Measurements from ENCODE around the gene NRGN.
A peak's percentile ranks its signal among the peaks of the same experiment; 100 is the strongest.
"Not testable (repeated sequence)": the region's sequence is repeated elsewhere in the genome, so short reads cannot be mapped to it uniquely, and the experiment has no call there.

Gene NRGN

GRCh38 chr11:124759266-124760204 is 19.8 kb downstream of the NRGN start:
- DNase-seq = peak; percentile 68

- peak; percentile 53 for DNase-seq
Observed at GRCh38 chr11:124760205-124760652, 20.5 kb downstream of the NRGN start.

GRCh38 chr11:124760806-124761205 is 21.1 kb downstream of the NRGN start:
- DNase-seq = no peak

GRCh38 chr11:124761301-124762104 is 21.8 kb downstream of the NRGN start:
- peak; percentile 29 for DNase-seq

GRCh38 chr11:124762105-124762623 is 22.4 kb downstream of the NRGN start, which contains the start of gene ESAM:
ESAM (minus strand) TSS chr11:124762290; CDS start chr11:124762154, 136 bp downstream.
- peak; percentile 82 for DNase-seq

GRCh38 chr11:124762624-124763155 is 22.9 kb downstream of the NRGN start:
- no peak for DNase-seq

GRCh38 chr11:124763156-124763947 is 23.6 kb downstream of the NRGN start:
- DNase-seq = peak; percentile 86

- no peak for DNase-seq
Observed at GRCh38 chr11:124766156-124766555, 26.4 kb downstream of the NRGN start.

- DNase-seq = no peak
Observed at GRCh38 chr11:124768914-124769313, 29.2 kb downstream of the NRGN start.

- no peak for DNase-seq
Observed at GRCh38 chr11:124769806-124770774, 30.3 kb downstream of the NRGN start.

GRCh38 chr11:124770959-124771358 is 31.2 kb downstream of the NRGN start:
- not testable (repeated sequence) for DNase-seq

- DNase-seq = peak; percentile 25
Observed at GRCh38 chr11:124776865-124777645, 37.3 kb downstream of the NRGN start.

GRCh38 chr11:124778281-124778680 is 38.5 kb downstream of the NRGN start:
- DNase-seq = no peak

- no peak for DNase-seq
Observed at GRCh38 chr11:124779568-124779967, 39.8 kb downstream of the NRGN start.

GRCh38 chr11:124783002-124783401 is 43.3 kb downstream of the NRGN start:
- DNase-seq = no peak

- no peak for DNase-seq
Observed at GRCh38 chr11:124784051-124784450, 44.3 kb downstream of the NRGN start.

- DNase-seq = no peak
Observed at GRCh38 chr11:124788521-124788920, 48.8 kb downstream of the NRGN start.

GRCh38 chr11:124791626-124792341 is 52.0 kb downstream of the NRGN start:
- no peak for DNase-seq
